HEK293T (cell line): Measurements from ENCODE around the gene KLK2.

Source experiments
- CTCF ChIA-PET: fragments of 350-600 bp; formaldehyde crosslinking; extraction: SDS; loops from one replicate; lab custom pipeline; 2021; ENCODE audit warnings: antibody characterized with exemption, inconsistent platforms; lab: Yijun Ruan, JAX
- POLR2A ChIA-PET: fragments of 350-600 bp; formaldehyde crosslinking; extraction: SDS; loops from one replicate; lab custom pipeline; 2020; ENCODE audit warnings: antibody characterized with exemption, inconsistent platforms; lab: Yijun Ruan, JAX
- DNase-seq: peaks from one replicate; pipeline ENCODE4 v3.0.0; 2012; ENCODE audit warnings: mixed read lengths; ENCODE audit errors: extremely low spot score
- ARNT ChIP-seq: fragments of 450-650 bp; IDR thresholded peaks from 2 replicates; pipeline ENCODE4 v1.6.1; 2017; ENCODE audit warnings: mild to moderate bottlenecking
- BHLHE40 ChIP-seq: fragments of 450-650 bp; IDR thresholded peaks from 2 replicates; pipeline ENCODE4 v1.6.1; 2016; ENCODE audit warnings: mild to moderate bottlenecking, moderate library complexity, borderline replicate concordance
- CTBP1 ChIP-seq: fragments of 450-650 bp; IDR thresholded peaks from 2 replicates; pipeline ENCODE4 v1.6.1; 2016; ENCODE audit warnings: borderline replicate concordance
- ELF4 ChIP-seq: fragments of 450-650 bp; IDR thresholded peaks from 2 replicates; pipeline ENCODE4 v1.6.1; 2017; ENCODE audit warnings: antibody characterized with exemption
- FOXA1 ChIP-seq: fragments of 450-650 bp; IDR thresholded peaks from 2 replicates; pipeline ENCODE4 v1.6.1; 2016; ENCODE audit warnings: mild to moderate bottlenecking
- FOXK2 ChIP-seq: fragments of 450-650 bp; IDR thresholded peaks from 2 replicates; pipeline ENCODE4 v1.6.1; 2016; ENCODE audit warnings: mild to moderate bottlenecking
- FOXM1 ChIP-seq: fragments of 450-650 bp; IDR thresholded peaks from 2 replicates; pipeline ENCODE4 v1.6.1; 2017; ENCODE audit warnings: mild to moderate bottlenecking, borderline replicate concordance
- HDGF ChIP-seq: fragments of 450-650 bp; IDR thresholded peaks from 2 replicates; pipeline ENCODE4 v1.6.1; 2017; ENCODE audit warnings: antibody characterized with exemption, borderline replicate concordance
- L3MBTL2 ChIP-seq: fragments of 450-650 bp; conservative IDR thresholded peaks from 2 replicates; pipeline ENCODE4 v1.6.1; 2016; ENCODE audit warnings: mild to moderate bottlenecking
- LEF1 ChIP-seq: fragments of 450-650 bp; IDR thresholded peaks from 2 replicates; pipeline ENCODE4 v1.6.1; 2017; ENCODE audit warnings: mild to moderate bottlenecking, borderline replicate concordance
- NFRKB ChIP-seq: fragments of 450-650 bp; IDR thresholded peaks from 2 replicates; pipeline ENCODE4 v1.6.1; 2016; ENCODE audit warnings: mild to moderate bottlenecking, moderate library complexity
- SP1 ChIP-seq: fragments of 450-650 bp; IDR thresholded peaks from 2 replicates; pipeline ENCODE4 v1.6.1; 2017
- SUZ12 ChIP-seq: fragments of 450-650 bp; IDR thresholded peaks from 2 replicates; pipeline ENCODE4 v1.6.1; 2016; ENCODE audit warnings: mild to moderate bottlenecking
- TARDBP ChIP-seq: fragments of 450-650 bp; IDR thresholded peaks from 2 replicates; pipeline ENCODE4 v1.6.1; 2016
- ZNF384 ChIP-seq: fragments of 450-650 bp; IDR thresholded peaks from 2 replicates; pipeline ENCODE4 v1.6.1; 2016
- TF ChIP-seq, protein P1 (sequence below): fragments of 450-650 bp; IDR thresholded peaks from 2 replicates; pipeline ENCODE4 v1.6.1; 2016

Gene KLK2

DNA sequence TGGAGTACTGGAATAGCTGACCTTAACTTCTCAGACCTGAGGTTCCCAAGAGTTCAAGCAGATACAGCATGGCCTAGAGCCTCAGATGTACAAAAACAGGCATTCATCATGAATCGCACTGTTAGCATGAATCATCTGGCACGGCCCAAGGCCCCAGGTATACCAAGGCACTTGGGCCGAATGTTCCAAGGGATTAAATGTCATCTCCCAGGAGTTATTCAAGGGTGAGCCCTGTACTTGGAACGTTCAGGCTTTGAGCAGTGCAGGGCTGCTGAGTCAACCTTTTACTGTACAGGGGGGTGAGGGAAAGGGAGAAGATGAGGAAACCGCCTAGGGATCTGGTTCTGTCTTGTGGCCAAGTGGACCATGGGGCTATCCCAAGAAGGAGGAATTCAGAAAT, 12.2 kb upstream of the KLK2 start:
- POLR2A ChIA-PET = no interaction called here
- CTCF ChIA-PET = interaction anchor here (1.1 kb wide), 1 partner anchor 45 kb away, joined by 3 read pairs; no protein-coding TSS in a partner anchor
- no peak for TF ChIP-seq BHLHE40
- no peak for TF ChIP-seq ARNT
- no peak for TF ChIP-seq FOXK2
- TF ChIP-seq TARDBP = no peak
- no peak for TF ChIP-seq SP1
- no peak for TF ChIP-seq ELF4
- no peak for TF ChIP-seq ZNF384
- no peak for TF ChIP-seq NFRKB
- DNase-seq = no peak

DNA sequence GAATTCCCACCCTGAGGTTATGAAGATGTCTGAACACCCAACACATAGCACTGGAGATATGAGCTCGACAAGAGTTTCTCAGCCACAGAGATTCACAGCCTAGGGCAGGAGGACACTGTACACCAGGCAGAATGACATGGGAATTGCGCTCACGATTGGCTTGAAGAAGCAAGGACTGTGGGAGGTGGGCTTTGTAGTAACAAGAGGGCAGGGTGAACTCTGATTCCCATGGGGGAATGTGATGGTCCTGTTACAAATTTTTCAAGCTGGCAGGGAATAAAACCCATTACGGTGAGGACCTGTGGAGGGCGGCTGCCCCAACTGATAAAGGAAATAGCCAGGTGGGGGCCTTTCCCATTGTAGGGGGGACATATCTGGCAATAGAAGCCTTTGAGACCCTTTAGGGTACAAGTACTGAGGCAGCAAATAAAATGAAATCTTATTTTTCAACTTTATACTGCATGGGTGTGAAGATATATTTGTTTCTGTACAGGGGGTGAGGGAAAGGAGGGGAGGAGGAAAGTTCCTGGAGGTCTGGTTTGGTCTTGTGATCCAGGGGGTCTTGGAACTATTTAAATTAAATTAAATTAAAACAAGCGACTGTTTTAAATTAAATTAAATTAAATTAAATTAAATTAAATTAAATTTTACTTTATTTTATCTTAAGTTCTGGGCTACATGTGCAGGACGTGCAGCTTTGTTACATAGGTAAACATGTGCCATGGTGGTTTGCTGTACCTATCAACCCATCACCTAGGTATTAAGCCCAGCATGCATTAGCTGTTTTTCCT, 11.5 kb upstream of the KLK2 start:
- CTCF ChIA-PET = interaction anchor here (1.1 kb wide), 1 partner anchor 44 kb away, joined by 3 read pairs; no protein-coding TSS in a partner anchor
- TF ChIP-seq ELF4 = no peak
- no peak for TF ChIP-seq SP1
- POLR2A ChIA-PET = no interaction called here
- DNase-seq = no peak

DNA sequence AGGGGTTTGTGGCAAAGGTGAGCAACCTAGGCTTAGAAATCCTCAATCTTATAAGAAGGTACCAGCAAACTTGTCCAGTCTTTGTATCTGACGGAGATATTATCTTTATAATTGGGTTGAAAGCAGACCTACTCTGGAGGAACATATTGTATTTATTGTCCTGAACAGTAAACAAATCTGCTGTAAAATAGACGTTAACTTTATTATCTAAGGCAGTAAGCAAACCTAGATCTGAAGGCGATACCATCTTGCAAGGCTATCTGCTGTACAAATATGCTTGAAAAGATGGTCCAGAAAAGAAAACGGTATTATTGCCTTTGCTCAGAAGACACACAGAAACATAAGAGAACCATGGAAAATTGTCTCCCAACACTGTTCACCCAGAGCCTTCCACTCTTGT, 3.8 kb upstream of the KLK2 start:
- POLR2A ChIA-PET = no interaction called here
- CTCF ChIA-PET = no interaction called here
- TF ChIP-seq LEF1 (no peak), ARNT (no peak), ELF4 (no peak), L3MBTL2 (no peak), CTBP1 (no peak), HDGF (no peak), FOXM1 (no peak), BHLHE40 (no peak), ZNF384 (no peak)
- TF ChIP-seq, protein P1, sequence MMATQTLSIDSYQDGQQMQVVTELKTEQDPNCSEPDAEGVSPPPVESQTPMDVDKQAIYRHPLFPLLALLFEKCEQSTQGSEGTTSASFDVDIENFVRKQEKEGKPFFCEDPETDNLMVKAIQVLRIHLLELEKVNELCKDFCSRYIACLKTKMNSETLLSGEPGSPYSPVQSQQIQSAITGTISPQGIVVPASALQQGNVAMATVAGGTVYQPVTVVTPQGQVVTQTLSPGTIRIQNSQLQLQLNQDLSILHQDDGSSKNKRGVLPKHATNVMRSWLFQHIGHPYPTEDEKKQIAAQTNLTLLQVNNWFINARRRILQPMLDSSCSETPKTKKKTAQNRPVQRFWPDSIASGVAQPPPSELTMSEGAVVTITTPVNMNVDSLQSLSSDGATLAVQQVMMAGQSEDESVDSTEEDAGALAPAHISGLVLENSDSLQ = no peak
- DNase-seq = no peak

DNA sequence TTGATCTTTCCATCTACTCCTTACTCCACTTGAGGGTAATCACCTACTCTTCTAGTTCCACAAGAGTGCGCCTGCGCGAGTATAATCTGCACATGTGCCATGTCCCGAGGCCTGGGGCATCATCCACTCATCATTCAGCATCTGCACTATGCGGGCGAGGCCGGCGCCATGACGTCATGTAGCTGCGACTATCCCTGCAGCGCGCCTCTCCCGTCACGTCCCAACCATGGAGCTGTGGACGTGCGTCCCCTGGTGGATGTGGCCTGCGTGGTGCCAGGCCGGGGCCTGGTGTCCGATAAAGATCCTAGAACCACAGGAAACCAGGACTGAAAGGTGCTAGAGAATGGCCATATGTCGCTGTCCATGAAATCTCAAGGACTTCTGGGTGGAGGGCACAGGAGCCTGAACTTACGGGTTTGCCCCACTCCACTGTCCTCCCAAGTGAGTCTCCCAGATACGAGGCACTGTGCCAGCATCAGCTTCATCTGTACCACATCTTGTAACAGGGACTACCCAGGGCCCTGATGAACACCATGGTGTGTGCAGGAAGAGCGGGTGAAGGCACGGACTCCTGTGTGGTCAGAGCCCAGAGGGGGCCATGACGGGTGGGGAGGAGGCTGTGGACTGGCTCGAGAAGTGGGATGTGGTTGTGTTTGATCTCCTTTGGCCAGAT, 2.7 kb upstream of the KLK2 start:
- ChIA-PET POLR2A (no interaction called here), CTCF (no interaction called here)
- no peak for DNase-seq
- TF ChIP-seq HDGF (no peak), LEF1 (no peak), BHLHE40 (no peak), ZNF384 (no peak), SP1 (no peak), NFRKB (no peak), ARNT (no peak), ELF4 (no peak), TARDBP (no peak), CTBP1 (no peak), SUZ12 (no peak), FOXK2 (no peak), FOXA1 (no peak), FOXM1 (no peak), L3MBTL2 (no peak)
- TF ChIP-seq, protein P1 = no peak

DNA sequence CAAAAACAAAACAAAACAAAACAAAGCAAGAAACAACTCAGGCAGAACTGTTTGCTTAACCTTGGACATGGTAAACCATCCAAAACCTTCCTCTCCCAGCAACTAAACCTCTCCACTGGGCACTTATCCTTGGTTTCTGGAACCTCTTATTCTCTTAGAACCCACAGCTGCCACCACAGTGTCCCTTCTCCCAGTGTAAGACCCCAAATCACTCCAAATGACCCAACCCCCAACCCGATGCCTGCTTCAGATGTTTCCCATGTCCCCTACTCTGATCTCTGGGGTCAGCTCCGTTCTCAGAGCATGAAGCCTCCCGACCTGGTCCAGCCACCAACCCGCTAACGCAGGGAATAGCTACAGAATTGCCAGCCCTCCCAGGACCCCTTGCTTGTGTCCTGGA, 972 bp downstream of the KLK2 start:
- POLR2A ChIA-PET = no interaction called here
- DNase-seq = no peak
- TF ChIP-seq FOXA1 (no peak), FOXK2 (no peak), NFRKB (no peak), ELF4 (no peak), BHLHE40 (no peak), ARNT (no peak), L3MBTL2 (no peak), TARDBP (no peak), LEF1 (no peak), SP1 (no peak), HDGF (no peak)
- TF ChIP-seq, protein P1 = no peak
- CTCF ChIA-PET = interaction anchor here (0.6 to 1.2 kb wide), 2 partner anchors 36 to 203 kb away, joined by 3 read pairs; no protein-coding TSS in a partner anchor

DNA sequence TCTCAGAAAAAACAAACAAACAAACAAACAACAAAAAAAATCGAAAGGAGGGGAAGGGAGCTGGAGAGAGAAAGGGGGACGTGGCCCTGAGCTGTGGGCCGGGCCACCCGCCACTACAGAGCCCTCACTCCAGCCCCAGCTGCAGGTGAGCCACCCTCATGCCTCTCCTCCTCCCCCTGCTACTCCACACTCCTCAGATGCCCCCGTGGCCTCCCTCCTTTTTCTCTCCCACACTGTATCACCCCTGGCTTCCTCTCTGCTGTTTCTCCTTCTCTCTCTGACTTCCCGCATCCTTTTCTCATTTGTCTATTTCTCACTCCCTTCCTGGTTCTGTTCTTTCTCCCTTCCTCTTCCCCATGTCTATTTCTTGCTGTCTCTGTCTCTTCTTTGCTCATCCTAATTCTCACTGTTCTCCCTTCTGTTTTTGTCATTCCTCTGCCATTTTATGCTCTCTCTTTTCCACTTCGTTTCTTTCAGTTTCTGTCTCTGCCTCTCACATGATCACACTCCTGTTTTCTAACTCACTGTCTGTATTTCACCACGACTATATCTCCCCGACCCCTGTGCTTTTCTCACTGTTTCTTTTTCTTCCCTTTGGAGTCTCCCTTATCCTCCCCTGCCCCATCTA, 2.7 kb downstream of the KLK2 start:
- ChIA-PET POLR2A (no interaction called here), CTCF (no interaction called here)
- no peak for DNase-seq
- TF ChIP-seq ARNT (no peak), TARDBP (no peak), HDGF (no peak)
